ENCODE data around the gene EPS15. TPM values are rescaled to one million over a fixed set of nuclear protein-coding genes. Genes with fewer than 3 reads are reported as not detected.
"Not testable (repeated sequence)": the region's sequence is repeated elsewhere in the genome, so short reads cannot be mapped to it uniquely, and the experiment has no call there.

The EPS15 gene
- total and polyA plus RNA-seq, 4 donors = 8.8 to 52.1 (median 19.1) TPM

DNA sequence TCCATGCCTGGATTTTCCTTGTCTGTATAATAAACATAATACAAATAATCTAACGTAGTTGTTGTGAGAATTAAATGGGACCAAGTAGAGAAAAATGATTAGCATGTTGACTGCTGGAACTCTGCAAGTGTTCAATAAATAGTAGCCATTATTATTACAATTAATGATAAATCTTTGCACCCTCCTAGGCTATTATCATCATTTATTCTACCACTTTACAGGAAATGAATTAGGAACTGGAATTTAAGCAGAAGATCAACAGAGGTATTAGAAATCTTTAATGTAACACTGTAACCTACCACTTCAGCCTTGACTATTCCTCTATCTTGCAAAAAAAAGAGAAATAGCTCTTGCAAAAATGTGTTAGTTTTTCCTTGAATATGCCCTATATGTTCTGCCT is 126.8 kb downstream of the EPS15 start:
- Histone ChIP-seq H3K4me1 (ENCODE audit: control insufficient read depth in 4 of 4, insufficient read depth in 4 of 4, low read length in 3 of 4) (no peaks in the 10 kb centered on the region), H3K9ac (ENCODE audit: low read depth in 1 of 2, low read length in 2 of 2) (no peak overlapping the region), H3K4me3 (ENCODE audit: low read depth in 1 of 3, low read length in 3 of 3) (no peak overlapping the region), H3K9me3 (ENCODE audit: control insufficient read depth in 4 of 4, low read length in 3 of 4) (no peaks in the 10 kb centered on the region), H3K36me3 (ENCODE audit: control insufficient read depth in 4 of 4, insufficient read depth in 3 of 4, low read depth in 1 of 4, low read length in 3 of 4) (peaks cover 1 to 23% (median 17%) of the 10 kb centered on the region in 4 donors), H3K27me3 (ENCODE audit: control insufficient read depth in 4 of 4, insufficient read depth in 4 of 4, low read length in 3 of 4) (no peaks in the 10 kb centered on the region), H3K27ac (ENCODE audit: low read depth in 1 of 2, low read length in 2 of 2) (no peak overlapping the region)
- no peak for TF ChIP-seq RAD21 (IDR thresholded peaks at IDR 0.05)
- no peak for TF ChIP-seq FOXA1 (IDR thresholded peaks at IDR 0.05)
- no peak for TF ChIP-seq HNF4G (IDR thresholded peaks at IDR 0.05)
- TF ChIP-seq GABPA (IDR thresholded peaks at IDR 0.05 in 1 of 2, conservative IDR thresholded peaks at IDR 0.05 in 1 of 2) = no peak
- 94% methylated on average over 1 of the region's 1 CpG for WGBS
- no peak for DNase-seq (ENCODE audit: low spot score)

DNA sequence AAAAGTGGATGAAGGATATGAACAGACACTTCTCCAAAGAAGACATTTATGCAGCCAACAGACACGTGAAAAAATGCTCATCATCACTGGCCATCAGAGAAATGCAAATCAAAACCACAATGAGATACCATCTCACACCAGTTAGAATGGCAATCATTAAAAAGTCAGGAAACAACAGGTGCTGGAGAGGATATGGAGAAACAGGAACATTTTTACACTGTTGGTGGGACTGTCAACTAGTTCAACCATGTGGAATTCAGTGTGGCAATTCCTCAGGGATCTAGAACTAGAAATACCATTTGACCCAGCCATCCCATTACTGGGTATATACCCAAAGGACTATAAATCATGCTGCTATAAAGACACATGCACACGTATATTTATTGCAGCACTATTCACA is 128.4 kb downstream of the EPS15 start:
- H3K36me3 ChIP-seq (ENCODE audit: control insufficient read depth in 4 of 4, insufficient read depth in 3 of 4, low read depth in 1 of 4, low read length in 3 of 4) = peaks cover 0 to 22% (median 12%) of the 10 kb centered on the region in 4 donors
- H3K9ac ChIP-seq (ENCODE audit: low read depth in 1 of 2, low read length in 2 of 2); DNase-seq (ENCODE audit: low spot score); H3K27ac ChIP-seq (ENCODE audit: low read depth in 1 of 2, low read length in 2 of 2); H3K9me3 ChIP-seq (ENCODE audit: control insufficient read depth in 4 of 4, low read length in 3 of 4); H3K27me3 ChIP-seq (ENCODE audit: control insufficient read depth in 4 of 4, insufficient read depth in 4 of 4, low read length in 3 of 4); H3K4me3 ChIP-seq (ENCODE audit: low read depth in 1 of 3, low read length in 3 of 3); H3K4me1 ChIP-seq (ENCODE audit: control insufficient read depth in 4 of 4, insufficient read depth in 4 of 4, low read length in 3 of 4): not testable (repeated sequence)
- WGBS = 14% methylated on average over 1 of the region's 2 CpGs

DNA sequence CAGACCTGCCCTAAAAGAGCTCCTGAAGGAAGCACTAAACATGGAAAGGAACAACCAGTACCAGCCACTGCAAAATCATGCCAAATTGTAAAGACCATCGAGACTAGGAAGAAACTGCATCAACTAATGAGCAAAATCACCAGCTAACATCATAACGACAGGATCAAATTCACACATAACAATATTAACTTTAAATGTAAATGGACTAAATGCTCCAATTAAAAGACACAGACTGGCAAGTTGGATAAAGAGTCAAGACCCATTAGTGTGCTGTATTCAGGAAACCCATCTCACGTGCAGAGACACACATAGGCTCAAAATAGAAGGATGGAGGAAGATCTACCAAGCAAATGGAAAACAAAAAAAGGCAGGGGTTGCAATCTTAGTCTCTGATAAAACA is 131.8 kb downstream of the EPS15 start:
- peaks cover 2 to 23% (median 19%) of the 10 kb centered on the region in 4 donors for H3K36me3 ChIP-seq (ENCODE audit: control insufficient read depth in 4 of 4, insufficient read depth in 3 of 4, low read depth in 1 of 4, low read length in 3 of 4)
- H3K27me3 ChIP-seq (ENCODE audit: control insufficient read depth in 4 of 4, insufficient read depth in 4 of 4, low read length in 3 of 4); H3K27ac ChIP-seq (ENCODE audit: low read depth in 1 of 2, low read length in 2 of 2); H3K4me3 ChIP-seq (ENCODE audit: low read depth in 1 of 3, low read length in 3 of 3); H3K4me1 ChIP-seq (ENCODE audit: control insufficient read depth in 4 of 4, insufficient read depth in 4 of 4, low read length in 3 of 4); DNase-seq (ENCODE audit: low spot score); H3K9me3 ChIP-seq (ENCODE audit: control insufficient read depth in 4 of 4, low read length in 3 of 4); H3K9ac ChIP-seq (ENCODE audit: low read depth in 1 of 2, low read length in 2 of 2): not testable (repeated sequence)
- WGBS = 7% methylated on average over 1 of the region's 3 CpGs

DNA sequence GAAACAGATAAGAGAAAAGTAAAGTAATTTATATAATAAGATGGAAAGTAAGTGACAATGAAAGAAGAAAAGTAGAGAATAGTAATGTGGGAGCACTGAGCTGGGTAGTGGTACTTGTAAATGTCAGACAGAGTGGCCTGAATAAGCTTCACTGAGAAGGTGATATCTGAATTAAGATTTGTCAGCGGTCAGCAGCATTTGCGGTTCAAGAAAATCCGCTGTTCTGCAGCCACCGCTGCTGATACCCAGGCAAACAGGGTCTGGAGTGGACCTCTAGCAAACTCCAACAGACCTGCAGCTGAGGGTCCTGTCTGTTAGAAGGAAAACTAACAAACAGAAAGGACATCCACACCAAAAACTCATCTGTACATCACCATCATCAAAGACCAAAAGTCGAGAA is 132.8 kb downstream of the EPS15 start:
- H3K27ac ChIP-seq (ENCODE audit: low read depth in 1 of 2, low read length in 2 of 2); H3K9ac ChIP-seq (ENCODE audit: low read depth in 1 of 2, low read length in 2 of 2); H3K4me3 ChIP-seq (ENCODE audit: low read depth in 1 of 3, low read length in 3 of 3); H3K4me1 ChIP-seq (ENCODE audit: control insufficient read depth in 4 of 4, insufficient read depth in 4 of 4, low read length in 3 of 4); H3K27me3 ChIP-seq (ENCODE audit: control insufficient read depth in 4 of 4, insufficient read depth in 4 of 4, low read length in 3 of 4); H3K9me3 ChIP-seq (ENCODE audit: control insufficient read depth in 4 of 4, low read length in 3 of 4); DNase-seq (ENCODE audit: low spot score): not testable (repeated sequence)
- H3K36me3 ChIP-seq (ENCODE audit: control insufficient read depth in 4 of 4, insufficient read depth in 3 of 4, low read depth in 1 of 4, low read length in 3 of 4) = peaks cover 2 to 21% (median 17%) of the 10 kb centered on the region in 4 donors
- WGBS = 98% methylated on average over 5 of the region's 5 CpGs

DNA sequence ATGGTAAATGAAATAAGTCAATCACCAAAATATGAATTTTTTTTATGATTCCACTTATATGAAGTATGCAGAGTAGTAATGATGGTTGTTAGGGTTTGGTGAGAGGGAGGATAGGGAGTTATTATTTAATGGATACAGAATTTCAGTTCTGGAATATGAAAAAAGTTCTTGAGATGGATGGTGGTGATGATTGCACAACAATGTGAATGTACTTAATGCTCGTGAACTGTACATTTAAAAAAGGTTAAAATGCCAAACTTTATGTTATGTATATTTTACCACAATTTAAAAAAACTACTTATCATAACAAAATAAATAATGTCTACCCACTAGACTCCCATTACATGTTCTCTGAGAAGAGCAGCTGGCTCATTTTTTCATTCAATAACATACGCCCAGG is 133.3 kb downstream of the EPS15 start:
- DNase-seq (ENCODE audit: low spot score) = no peak
- H3K9ac ChIP-seq (ENCODE audit: low read depth in 1 of 2, low read length in 2 of 2) = no peak overlapping the region
- H3K27me3 ChIP-seq (ENCODE audit: control insufficient read depth in 4 of 4, insufficient read depth in 4 of 4, low read length in 3 of 4) = no peaks in the 10 kb centered on the region
- H3K9me3 ChIP-seq (ENCODE audit: control insufficient read depth in 4 of 4, low read length in 3 of 4) = no peaks in the 10 kb centered on the region
- H3K36me3 ChIP-seq (ENCODE audit: control insufficient read depth in 4 of 4, insufficient read depth in 3 of 4, low read depth in 1 of 4, low read length in 3 of 4) = peaks cover 2 to 21% (median 17%) of the 10 kb centered on the region in 4 donors
- H3K27ac ChIP-seq (ENCODE audit: low read depth in 1 of 2, low read length in 2 of 2) = no peak overlapping the region
- H3K4me1 ChIP-seq (ENCODE audit: control insufficient read depth in 4 of 4, insufficient read depth in 4 of 4, low read length in 3 of 4) = no peaks in the 10 kb centered on the region
- H3K4me3 ChIP-seq (ENCODE audit: low read depth in 1 of 3, low read length in 3 of 3) = no peak overlapping the region
- WGBS = 98% methylated on average over 2 of the region's 2 CpGs
- TF ChIP-seq, protein P1, sequence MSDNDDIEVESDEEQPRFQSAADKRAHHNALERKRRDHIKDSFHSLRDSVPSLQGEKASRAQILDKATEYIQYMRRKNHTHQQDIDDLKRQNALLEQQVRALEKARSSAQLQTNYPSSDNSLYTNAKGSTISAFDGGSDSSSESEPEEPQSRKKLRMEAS (IDR thresholded peaks at IDR 0.05) = no peak
- TF ChIP-seq GABPA (IDR thresholded peaks at IDR 0.05 in 1 of 2, conservative IDR thresholded peaks at IDR 0.05 in 1 of 2) (no peak), FOXA2 (IDR thresholded peaks at IDR 0.05) (no peak), RAD21 (IDR thresholded peaks at IDR 0.05) (no peak), EGR1 (IDR thresholded peaks at IDR 0.05; ENCODE audit: low read depth in 2 of 2) (no peak), NR2F2 (IDR thresholded peaks at IDR 0.05) (no peak), HNF4A (conservative IDR thresholded peaks at IDR 0.05) (no peak), FOXA1 (IDR thresholded peaks at IDR 0.05) (no peak), YY1 (IDR thresholded peaks at IDR 0.05) (no peak), SP1 (IDR thresholded peaks at IDR 0.05) (no peak), JUND (IDR thresholded peaks at IDR 0.05) (no peak)
- TF ChIP-seq, protein P2, sequence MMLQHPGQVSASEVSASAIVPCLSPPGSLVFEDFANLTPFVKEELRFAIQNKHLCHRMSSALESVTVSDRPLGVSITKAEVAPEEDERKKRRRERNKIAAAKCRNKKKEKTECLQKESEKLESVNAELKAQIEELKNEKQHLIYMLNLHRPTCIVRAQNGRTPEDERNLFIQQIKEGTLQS (IDR thresholded peaks at IDR 0.05) = no peak
- TF ChIP-seq, protein P3, sequence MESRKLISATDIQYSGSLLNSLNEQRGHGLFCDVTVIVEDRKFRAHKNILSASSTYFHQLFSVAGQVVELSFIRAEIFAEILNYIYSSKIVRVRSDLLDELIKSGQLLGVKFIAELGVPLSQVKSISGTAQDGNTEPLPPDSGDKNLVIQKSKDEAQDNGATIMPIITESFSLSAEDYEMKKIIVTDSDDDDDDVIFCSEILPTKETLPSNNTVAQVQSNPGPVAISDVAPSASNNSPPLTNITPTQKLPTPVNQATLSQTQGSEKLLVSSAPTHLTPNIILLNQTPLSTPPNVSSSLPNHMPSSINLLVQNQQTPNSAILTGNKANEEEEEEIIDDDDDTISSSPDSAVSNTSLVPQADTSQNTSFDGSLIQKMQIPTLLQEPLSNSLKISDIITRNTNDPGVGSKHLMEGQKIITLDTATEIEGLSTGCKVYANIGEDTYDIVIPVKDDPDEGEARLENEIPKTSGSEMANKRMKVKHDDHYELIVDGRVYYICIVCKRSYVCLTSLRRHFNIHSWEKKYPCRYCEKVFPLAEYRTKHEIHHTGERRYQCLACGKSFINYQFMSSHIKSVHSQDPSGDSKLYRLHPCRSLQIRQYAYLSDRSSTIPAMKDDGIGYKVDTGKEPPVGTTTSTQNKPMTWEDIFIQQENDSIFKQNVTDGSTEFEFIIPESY (IDR thresholded peaks at IDR 0.05) = no peak
- TF ChIP-seq, protein P4, sequence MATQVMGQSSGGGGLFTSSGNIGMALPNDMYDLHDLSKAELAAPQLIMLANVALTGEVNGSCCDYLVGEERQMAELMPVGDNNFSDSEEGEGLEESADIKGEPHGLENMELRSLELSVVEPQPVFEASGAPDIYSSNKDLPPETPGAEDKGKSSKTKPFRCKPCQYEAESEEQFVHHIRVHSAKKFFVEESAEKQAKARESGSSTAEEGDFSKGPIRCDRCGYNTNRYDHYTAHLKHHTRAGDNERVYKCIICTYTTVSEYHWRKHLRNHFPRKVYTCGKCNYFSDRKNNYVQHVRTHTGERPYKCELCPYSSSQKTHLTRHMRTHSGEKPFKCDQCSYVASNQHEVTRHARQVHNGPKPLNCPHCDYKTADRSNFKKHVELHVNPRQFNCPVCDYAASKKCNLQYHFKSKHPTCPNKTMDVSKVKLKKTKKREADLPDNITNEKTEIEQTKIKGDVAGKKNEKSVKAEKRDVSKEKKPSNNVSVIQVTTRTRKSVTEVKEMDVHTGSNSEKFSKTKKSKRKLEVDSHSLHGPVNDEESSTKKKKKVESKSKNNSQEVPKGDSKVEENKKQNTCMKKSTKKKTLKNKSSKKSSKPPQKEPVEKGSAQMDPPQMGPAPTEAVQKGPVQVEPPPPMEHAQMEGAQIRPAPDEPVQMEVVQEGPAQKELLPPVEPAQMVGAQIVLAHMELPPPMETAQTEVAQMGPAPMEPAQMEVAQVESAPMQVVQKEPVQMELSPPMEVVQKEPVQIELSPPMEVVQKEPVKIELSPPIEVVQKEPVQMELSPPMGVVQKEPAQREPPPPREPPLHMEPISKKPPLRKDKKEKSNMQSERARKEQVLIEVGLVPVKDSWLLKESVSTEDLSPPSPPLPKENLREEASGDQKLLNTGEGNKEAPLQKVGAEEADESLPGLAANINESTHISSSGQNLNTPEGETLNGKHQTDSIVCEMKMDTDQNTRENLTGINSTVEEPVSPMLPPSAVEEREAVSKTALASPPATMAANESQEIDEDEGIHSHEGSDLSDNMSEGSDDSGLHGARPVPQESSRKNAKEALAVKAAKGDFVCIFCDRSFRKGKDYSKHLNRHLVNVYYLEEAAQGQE (IDR thresholded peaks at IDR 0.05) = no peak

Data from liver (tissue), 9 donors.